K562 (cell line): ENCODE results near the gene CEP20. TPM values are rescaled to one million over a fixed set of nuclear protein-coding genes. Genes with fewer than 3 reads are reported as not detected.
A peak's percentile ranks its signal among the peaks of the same experiment; 100 is the strongest.

Source experiments
- ATF6 ChIP-seq: sonication (generic); formaldehyde crosslinking; IDR thresholded peaks from 2 replicates; pipeline ENCODE4 v1.4.0; 2020; ENCODE audit warnings: mild to moderate bottlenecking, missing genetic modification reagents
- CTBP1 ChIP-seq: fragments of 450-650 bp; IDR thresholded peaks from 2 replicates; pipeline ENCODE4 v1.6.1; 2016; ENCODE audit warnings: borderline replicate concordance
- EHMT2 ChIP-seq: fragments of 450-650 bp; IDR thresholded peaks from 2 replicates; pipeline ENCODE4 v1.6.1; 2018; ENCODE audit warnings: antibody characterized with exemption
- ETV6 ChIP-seq, 3 experiments: fragments of 150-350 bp in 1 of 3; sonication (generic) in 1 of 3; formaldehyde crosslinking in 1 of 3; IDR thresholded peaks; 2 replicates each; pipeline versions ENCODE4 v1.6.1 to v1.8.0; 2014 to 2022; ENCODE audit warnings: borderline replicate concordance in 2 of 3, low read depth in 2 of 3, antibody characterized with exemption in 1 of 3, low read length in 1 of 3, mild to moderate bottlenecking in 1 of 3, missing genetic modification reagents in 1 of 3
- HDAC3 ChIP-seq: fragments of 450-650 bp; IDR thresholded peaks from 2 replicates; pipeline ENCODE4 v1.6.1; 2018; ENCODE audit warnings: borderline replicate concordance, mild to moderate bottlenecking, moderate library complexity; ENCODE audit not compliant: partially characterized antibody
- HDGF ChIP-seq: fragments of 450-650 bp; IDR thresholded peaks from 2 replicates; pipeline ENCODE4 v1.6.1; 2016
- HMG20A ChIP-seq: fragments of 450-650 bp; formaldehyde crosslinking; conservative IDR thresholded peaks from 2 replicates; pipeline ENCODE4 v1.4.0; 2020; ENCODE audit warnings: mild to moderate bottlenecking, mixed read lengths
- MAFG ChIP-seq: fragments of 450-650 bp; conservative IDR thresholded peaks from 2 replicates; pipeline ENCODE4 v1.6.1; 2016; ENCODE audit warnings: missing genetic modification characterization, missing compliant biosample characterization
- NEUROD1 ChIP-seq: fragments of 150-350 bp; IDR thresholded peaks from 2 replicates; pipeline ENCODE4 v1.6.1; 2014; ENCODE audit warnings: borderline replicate concordance, low read length, low read depth; ENCODE audit not compliant: partially characterized antibody
- PHF21A ChIP-seq: fragments of 450-650 bp; IDR thresholded peaks from 2 replicates; pipeline ENCODE4 v1.6.1; 2017; ENCODE audit warnings: low read depth, borderline replicate concordance
- RBM14 ChIP-seq: fragments of 200-400 bp; formaldehyde crosslinking; IDR thresholded peaks from 2 replicates; pipeline ENCODE4 v1.6.1; 2018; ENCODE audit warnings: low read depth, mild to moderate bottlenecking, low read length, moderate library complexity, borderline replicate concordance; ENCODE audit not compliant: insufficient read depth
- RHOXF2B ChIP-seq: fragments of 250-450 bp; sonication (Bioruptor Pico); conservative IDR thresholded peaks from 2 replicates; pipeline ENCODE4 v1.5.1; 2021
- SAP30 ChIP-seq: fragments of 200-600 bp; sonication (generic); IDR thresholded peaks from 2 replicates; pipeline ENCODE4 v1.6.1; 2012; ENCODE audit warnings: borderline replicate concordance, low read depth, mild to moderate bottlenecking, moderate library complexity, low read length, control low read depth, inconsistent platforms; ENCODE audit not compliant: insufficient read depth, poor library complexity, severe bottlenecking
- TEAD2 ChIP-seq: fragments of 450-650 bp; IDR thresholded peaks from 2 replicates; pipeline ENCODE4 v1.6.1; 2016; ENCODE audit warnings: missing genetic modification characterization, control low read depth, missing compliant biosample characterization
- ZKSCAN3 ChIP-seq: fragments of 250-450 bp; sonication (Bioruptor Pico); IDR thresholded peaks from 2 replicates; pipeline ENCODE4 v1.4.0; 2020
- ZNF146 ChIP-seq: IDR thresholded peaks from one replicate; pipeline ENCODE4 v1.6.1; 2018; ENCODE audit warnings: missing compliant biosample characterization; ENCODE audit not compliant: unreplicated experiment
- ZNF511 ChIP-seq: sonication (generic); formaldehyde crosslinking; IDR thresholded peaks from 2 replicates; pipeline ENCODE4 v1.8.0; 2022; ENCODE audit warnings: mild to moderate bottlenecking, missing genetic modification reagents
- ZNF766 ChIP-seq: fragments of 200-800 bp; sonication (Bioruptor generic); conservative IDR thresholded peaks from 2 replicates; pipeline ENCODE4 v1.6.1; 2016; ENCODE audit warnings: missing genetic modification characterization, missing compliant biosample characterization
- ZSCAN29 ChIP-seq: fragments of 450-650 bp; IDR thresholded peaks from 2 replicates; pipeline ENCODE4 v1.6.1; 2017
- polyA plus RNA-seq, 8 experiments: library from polyadenylated mRNA; depleted of rRNA in 4 of 8; stranded (reverse) in 5 of 8; unstranded in 3 of 8; fragments of >200 nt; fragmentation: Nextera tagmentation in 2 of 8; fragmentation: Illumina TruSeq in 1 of 8; extraction: Ambion mirVana in 2 of 8; extraction: Trizol in 1 of 8; gene quantifications; 2 replicates each; pipeline versions ENCODE4 v1.2.1 to v1.2.3, GENCODE V29; 2011 to 2014; ENCODE audit warnings: inconsistent platforms in 1 of 8, missing spikeins in 1 of 8
- total RNA-seq, 7 experiments: library from RNA; depleted of rRNA in 6 of 7; stranded (reverse); fragments of >200 nt in 6 of 7; fragmentation: Illumina TruSeq in 2 of 7; extraction: Trizol in 2 of 7; gene quantifications; 2 replicates each; pipeline versions ENCODE4 v1.2.1 to v1.2.3, GENCODE V29; 2011 to 2021; ENCODE audit warnings: low replicate concordance in 1 of 7

Gene CEP20
- total and polyA plus RNA-seq, 9 of the 15 experiments (the other 6 are each of a cell fraction or from before 2014, with no cell fraction given): 41.3 to 150 (median 104) TPM

- TF ChIP-seq SAP30 (no peak), MAFG (peak; percentile 67), HDGF (peak; percentile 74; the same call in 1 of the 2 replicates), HDAC3 (no peak), ZNF766 (CRISPR knock-in tag) (no peak), ZNF511 (CRISPR knock-in tag) (no peak), NEUROD1 (no peak), ETV6 (IDR thresholded peaks at IDR 0.05; ENCODE audit: borderline replicate concordance in 1 of 2, low read depth in 2 of 2, low read length in 1 of 2) (no peak), ETV6 (CRISPR knock-in tag; IDR thresholded peaks at IDR 0.05; ENCODE audit: borderline replicate concordance) (no peak), ZKSCAN3 (CRISPR knock-in tag) (no peak), HMG20A (CRISPR knock-in tag) (no peak), PHF21A (no peak), TEAD2 (tag) (no peak), ATF6 (CRISPR knock-in tag) (no peak), EHMT2 (0 out of 2 replicates have a peak, but pooled peaks have one; percentile 27), CTBP1 (no peak), RHOXF2B (CRISPR knock-in tag) (no peak), ZNF146 (no peak), ZSCAN29 (no peak), RBM14 (no peak)
These were observed 9.4 kb upstream of the CEP20 start (continued) for GRCh38 chr16:15897834-15898254.
